ENCODE measurements around the gene PDE9A.
"Not testable (repeated sequence)": the region's sequence is repeated elsewhere in the genome, so short reads cannot be mapped to it uniquely, and the experiment has no call there.

PDE9A gene

DNA sequence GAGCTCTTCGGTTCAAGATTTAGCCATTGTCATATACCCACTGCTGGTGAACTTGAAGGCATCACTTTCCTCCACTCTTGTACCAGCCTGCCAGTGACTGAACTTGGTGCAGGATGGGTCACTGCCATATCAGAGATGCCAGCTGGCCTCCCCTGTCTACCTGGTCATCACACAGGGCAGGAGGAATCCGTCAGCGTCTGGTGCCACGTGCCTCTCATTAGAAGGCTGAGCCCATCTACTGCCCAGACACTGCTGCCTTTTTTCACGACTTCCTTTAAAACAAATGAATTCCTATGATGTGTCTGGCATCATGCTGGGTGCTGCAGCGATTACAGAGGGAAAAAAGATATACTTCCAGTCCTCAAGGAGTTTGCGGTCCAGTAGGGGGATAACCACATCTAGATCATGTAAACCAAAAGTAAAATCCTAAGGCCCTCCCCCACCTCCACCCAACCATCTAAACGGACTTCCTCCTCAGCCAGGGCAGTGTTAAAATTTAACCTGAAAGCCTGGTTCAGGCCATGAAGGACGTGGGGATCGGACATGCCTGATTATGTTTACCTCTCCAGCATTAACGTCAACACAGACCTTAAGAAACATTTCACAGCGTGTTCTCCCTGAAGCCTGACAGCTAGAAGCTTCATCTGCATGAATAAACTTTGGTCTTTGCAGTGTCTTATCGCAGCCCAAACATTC, 29.2 kb upstream of the PDE9A start:
- DNase-seq (ENCODE audit: low spot score) = no peak

DNA sequence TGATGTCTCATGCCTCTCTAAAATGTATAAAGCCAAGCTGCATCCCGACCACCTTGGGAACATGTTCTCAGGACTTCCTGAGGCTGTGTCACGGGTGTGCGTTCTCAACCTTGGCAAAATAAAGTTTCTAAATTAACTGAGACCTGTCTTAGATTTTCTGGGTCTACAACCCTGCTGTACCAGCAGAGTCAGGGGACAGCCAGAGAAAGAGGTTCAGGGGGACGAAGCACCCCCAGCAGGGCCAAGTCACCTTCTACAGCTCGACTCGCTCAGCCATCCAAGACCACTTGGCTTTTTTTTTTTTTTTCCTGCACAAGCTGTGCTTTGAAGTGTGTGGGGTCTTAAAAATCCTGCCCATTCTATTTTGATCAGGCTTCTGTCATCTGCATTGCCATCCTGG, 28.5 kb upstream of the PDE9A start:
- DNase-seq (ENCODE audit: low spot score) = no peak

DNA sequence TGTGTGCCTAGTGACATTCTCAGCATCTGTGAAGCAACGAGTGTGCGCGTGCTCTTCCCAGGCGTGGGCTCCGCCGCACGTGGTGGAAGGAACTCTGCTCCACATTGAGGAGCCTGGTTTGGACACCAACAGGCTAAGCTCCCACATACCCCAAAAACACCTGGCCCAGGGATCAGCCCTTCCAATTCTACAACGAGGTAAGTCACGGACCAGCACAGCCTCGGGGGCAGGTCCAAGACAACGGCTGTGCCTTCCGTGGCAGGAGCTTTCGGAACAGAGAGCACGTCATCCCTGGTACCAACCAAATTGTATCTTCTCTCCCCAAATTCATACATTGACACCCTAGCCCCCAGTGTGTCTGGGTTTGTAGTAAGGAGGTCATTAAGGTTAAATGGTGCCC, 27.2 kb upstream of the PDE9A start:
- no peak for DNase-seq (ENCODE audit: low spot score)

DNA sequence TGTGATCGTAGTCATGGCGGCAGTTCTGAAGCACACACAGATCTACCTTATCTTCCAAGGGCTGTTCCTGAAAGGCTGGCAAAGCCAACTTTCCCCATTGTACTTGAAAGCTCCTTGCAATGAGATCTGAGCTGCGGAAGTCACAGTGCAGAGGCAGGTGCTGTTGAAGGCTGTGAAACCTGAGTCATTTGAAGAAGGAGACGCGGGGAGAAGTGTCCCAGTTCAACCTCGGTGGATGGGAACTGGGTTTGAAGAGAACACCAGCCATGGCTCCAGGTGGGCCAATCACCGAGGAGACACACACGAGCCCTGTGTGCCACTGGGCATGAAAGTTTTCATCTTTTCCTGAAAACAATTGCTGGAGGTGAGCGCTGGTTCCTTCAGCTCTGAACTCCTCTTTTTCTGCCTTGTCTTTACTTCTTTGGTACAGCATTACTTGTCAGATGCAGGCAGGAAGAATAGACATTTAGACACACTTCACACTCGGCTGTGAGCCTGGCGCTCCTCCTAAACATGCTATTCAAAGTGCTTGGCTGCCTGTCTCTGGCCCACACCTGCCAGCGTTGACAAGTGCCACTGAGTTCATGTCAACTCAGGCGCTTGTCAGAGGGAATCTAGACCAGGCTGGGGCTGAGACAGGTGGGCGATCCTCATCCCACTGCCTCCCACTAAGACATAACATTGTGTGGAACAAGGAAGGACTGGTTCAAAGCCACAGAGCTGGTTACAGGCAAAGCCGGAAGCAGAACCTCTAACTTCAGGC, 25.7 kb upstream of the PDE9A start:
- no peak for DNase-seq (ENCODE audit: low spot score)

DNA sequence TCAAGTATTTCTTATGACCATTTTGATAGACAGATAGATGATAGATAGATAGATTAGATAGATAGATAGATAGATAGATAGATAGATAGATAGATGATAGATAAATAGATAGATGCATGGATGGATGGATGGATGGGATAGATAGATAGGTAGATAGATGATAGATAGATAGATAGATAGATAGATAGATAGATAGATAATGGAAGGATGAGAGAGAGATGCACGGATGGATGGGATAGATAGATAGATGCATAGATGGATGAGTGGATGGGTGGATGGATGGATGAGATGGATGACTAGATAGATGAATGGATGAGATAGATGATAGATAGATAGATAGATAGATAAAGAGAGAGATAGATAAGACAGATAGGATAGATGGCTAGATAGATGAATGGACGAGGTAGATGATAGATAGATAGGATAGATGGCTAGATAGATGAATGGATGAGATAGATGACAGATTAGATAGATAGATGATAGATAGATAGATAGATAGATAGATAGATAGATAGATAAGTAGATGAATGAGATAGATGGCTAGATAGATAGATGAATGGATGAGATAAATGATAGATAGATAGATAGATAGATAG, 24.9 kb upstream of the PDE9A start:
- not testable (repeated sequence) for DNase-seq (ENCODE audit: low spot score)

DNA sequence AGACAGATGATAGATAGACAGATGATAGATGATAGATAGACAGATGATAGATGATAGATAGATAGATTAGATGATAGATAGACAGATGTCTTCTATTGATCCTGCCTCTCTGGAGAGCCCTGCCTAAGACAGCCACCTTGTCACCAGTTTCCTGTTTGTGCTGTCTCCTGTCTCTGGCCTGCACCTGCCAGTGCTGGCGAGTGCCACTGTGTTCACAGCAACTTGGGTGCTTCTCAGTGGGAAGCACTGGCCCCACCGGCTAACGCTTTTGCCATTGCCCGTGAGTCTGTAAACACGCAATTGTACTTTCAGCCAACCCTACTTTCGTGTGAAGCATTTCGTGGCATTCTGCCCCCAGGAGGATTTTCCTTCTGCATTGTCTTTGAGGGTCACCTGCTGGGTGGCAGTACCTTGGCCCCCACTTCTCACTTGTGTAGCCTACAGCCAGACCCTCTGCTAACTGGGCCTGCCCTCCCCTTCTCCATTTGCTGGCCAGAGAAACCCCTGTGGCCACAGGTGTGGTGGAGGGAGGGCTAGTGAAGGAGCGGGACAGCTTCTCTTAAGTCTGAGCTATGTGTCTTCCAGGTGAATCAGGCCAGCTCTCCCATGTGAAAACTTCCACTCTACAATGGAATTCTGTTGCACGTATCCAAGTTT, 23.4 kb upstream of the PDE9A start:
- DNase-seq (ENCODE audit: low spot score) = no peak

DNA sequence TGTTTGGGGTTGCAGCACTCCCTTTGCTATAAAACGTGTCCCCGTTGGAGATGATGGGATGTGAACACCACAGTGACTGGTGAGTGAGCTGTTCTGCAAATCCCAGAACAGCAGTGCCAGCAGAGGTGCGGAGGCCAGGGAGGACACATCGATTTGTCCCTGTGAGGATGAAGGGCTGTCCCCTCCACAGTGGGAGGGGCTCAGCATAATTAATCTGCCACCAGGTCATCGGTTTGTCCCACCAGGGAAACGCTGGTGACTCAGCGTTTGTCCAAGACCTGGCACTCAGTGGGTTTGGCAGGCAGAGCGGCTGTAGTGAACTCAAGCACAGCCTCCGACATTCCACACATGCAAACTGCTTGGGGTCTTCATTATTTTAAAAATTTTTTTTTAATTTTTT, 22.8 kb upstream of the PDE9A start:
- no peak for DNase-seq (ENCODE audit: low spot score)

DNA sequence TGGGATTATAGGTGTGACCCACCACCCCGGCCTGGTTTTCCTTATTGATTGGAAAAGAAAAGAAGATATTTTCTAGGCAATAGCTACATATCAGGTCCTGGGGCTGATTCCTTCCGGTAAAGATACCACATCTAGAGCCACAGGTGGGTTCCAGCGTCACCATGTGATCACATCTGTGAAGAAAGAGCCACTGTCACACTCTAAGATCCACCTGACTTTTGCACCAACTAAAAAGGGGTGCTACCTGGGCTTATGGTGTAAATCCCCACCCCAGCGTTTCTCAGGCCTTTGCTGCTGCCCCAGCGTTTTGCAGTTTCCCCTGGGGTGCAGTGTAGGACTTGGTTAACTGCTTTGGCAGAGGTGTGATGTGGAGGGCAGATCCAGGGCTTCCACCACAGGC, 22.3 kb upstream of the PDE9A start:
- DNase-seq (ENCODE audit: low spot score) = no peak

DNA sequence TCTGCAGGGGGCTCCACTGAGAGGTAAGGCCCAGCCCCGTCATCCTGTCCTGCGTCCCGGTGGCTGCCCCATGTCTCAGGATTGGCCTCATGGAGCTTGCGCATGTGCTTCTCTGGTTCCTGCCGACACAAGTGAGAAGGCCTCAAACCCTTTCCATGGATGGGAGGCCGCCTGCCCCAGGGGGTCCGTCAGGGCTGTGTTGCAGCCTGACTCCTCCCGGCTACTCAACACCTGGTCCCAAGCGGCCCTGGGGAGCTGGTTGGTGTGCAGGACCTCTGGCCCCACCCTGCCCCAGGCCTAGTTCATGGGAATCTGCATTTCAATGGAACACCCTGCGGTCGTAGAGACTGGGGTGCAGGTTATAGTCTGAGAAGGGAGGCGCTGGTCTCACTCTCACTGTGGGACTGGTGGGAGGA, 21.1 kb upstream of the PDE9A start:
- DNase-seq (ENCODE audit: low spot score) = no peak

DNA sequence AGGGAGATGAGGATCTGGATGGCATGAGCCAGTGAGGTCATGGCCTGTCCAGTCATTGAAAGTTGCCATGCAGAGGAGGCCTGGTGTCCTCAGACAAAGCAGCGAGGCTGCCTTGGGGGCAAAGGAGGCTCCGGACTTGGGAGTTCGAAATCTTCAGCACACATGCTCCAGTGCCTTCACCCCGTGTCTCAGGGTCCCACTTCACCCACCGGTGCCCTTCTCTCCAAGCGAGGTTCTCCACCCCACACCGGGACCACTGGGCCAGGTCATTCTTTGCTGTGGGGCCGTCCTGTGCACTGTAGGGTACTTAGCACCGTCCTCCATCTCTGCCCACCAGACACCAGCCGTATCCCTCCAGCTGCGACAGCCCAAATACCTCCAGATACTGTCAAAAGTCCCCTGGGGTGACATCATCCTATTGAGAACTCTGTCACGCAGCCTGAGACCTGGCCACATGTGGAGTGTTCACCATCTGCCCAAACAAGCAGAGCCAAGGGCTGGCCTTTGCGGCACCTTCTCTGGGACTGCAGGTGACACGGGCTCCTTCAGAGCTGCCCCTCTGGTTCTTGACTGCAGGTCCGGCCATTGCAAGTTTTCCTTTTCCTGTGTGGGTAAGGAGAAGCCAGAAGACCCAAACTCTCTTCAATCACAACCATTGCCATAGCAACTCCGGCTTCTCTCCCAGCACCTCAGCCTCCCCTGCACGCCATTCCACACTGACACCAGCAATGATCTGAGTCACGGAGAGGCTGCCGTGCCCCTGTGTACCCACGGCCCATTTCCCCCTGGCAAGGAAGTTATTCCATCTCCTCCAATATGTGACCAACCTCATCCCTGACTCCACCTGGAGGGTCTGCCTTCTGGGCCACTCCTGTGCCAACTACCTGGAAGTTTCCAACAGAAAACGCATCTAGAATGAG, 20.4 kb upstream of the PDE9A start:
- no peak for DNase-seq (ENCODE audit: low spot score)

DNA sequence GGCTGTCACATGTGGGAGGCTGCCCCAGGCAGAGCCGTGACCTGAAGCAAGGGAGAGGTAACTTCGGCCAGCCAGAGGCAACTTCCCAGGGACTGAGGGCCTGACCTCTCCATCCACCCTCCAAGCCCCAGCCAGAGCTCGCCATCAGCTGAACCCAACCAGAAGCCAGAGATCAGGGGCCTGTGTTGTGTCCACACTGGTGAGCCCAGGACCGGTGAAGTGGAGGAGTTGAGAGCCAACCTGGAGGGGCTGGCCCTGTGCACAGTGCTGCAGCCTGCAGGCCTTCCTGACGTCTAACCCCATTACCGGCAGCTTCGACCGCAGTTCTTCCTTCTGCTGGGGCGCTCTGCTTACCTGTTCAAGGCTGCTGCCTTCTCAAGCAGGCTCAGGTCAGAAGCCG, 19.6 kb upstream of the PDE9A start:
- no peak for DNase-seq (ENCODE audit: low spot score)

DNA sequence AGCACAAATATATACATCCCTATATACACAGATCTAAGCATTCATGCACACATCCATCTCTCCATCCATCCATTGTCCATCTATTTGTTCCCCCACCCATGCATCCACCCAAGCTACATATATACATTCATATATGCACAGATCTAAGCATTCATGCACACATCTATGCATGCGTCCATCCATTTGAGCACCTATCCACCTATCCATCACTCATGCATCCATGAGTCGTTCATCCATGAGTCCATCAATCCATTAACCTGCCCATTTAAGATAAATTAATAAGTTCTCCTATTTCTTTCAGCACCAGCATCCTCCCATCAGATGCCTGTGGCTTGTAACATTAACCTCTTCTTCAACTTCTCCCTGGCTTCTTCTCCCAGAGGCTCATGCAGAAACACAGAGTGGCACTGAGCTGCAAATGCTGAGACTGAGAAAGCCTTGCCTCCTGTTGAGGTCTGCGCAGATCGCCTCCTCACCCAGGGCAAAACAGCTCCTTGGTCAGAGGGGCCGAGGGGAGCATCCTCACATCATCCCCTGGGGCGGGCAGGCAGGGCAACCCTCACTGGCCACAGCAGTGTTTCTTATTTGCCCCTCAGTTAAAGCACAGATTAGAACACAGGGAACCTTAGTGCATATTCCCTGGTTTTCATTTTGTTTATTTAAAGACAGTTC, 17.4 kb upstream of the PDE9A start:
- no peak for DNase-seq (ENCODE audit: low spot score)

DNA sequence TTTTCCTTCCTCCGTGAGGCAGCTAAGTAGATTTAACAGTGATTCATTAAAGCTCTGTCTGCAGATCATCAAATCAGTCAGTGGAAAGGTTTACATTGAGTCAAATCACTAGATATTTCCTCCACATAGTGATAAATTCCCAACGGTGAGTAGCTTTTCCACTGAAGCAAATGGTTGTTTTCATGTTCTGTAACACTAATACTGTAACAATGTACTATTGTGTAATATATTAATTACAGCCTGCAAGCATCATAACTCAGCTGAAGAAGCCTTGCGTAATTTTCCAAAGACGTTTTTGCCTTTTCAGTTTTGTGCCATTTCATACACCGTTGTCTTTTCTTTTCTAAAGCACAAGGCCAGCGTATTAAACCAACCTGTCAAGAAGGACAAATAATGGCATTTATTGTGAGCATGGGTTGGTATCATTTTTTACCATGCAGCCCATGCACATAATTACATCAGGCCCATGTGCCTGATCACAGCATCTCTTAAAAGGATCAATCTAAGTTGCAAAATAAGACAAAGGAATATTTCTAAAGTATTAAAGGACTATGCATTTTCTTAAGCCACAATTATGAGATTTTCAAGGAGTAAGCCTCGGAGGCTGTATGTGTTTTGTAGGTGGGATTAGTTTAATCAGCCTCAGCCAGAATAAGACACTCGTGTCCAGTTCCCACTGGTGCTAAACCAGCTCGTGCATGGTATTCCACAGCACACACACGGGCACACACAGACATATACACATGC, 16.7 kb upstream of the PDE9A start:
- no peak for DNase-seq (ENCODE audit: low spot score)

DNA sequence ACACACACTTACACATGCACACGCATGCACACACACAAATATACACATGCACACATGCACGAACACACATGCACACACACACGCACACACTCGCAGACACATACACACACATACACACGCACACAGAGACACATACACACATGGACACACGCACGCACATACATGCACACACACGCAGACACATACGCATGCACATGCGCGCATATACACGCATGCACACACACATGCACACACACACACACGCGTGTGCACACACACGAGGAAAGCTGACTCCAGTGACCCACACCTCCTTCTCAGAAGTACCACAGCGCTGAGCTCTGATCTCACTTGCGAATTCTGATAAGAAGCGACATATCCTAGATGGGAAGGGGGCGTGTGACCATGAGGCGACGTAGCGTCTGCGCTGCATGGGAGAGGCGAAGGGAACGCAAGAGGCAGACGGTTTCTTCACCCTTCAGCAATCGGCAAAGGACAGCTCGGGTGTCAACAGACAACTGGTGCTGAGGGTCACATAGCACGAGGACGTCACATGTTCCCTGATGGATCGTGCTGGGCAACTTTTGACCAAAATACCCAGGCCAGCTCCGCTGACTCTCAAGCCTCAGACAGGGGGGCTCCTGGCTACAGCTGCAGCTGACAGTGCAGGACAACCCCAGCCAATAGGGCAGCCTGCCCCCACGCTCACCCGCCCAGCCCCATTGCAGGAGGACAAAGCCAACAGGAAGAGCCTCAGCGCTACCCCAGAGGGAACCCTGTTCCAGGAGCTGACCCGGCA, 16.0 kb upstream of the PDE9A start:
- no peak for DNase-seq (ENCODE audit: low spot score)

DNA sequence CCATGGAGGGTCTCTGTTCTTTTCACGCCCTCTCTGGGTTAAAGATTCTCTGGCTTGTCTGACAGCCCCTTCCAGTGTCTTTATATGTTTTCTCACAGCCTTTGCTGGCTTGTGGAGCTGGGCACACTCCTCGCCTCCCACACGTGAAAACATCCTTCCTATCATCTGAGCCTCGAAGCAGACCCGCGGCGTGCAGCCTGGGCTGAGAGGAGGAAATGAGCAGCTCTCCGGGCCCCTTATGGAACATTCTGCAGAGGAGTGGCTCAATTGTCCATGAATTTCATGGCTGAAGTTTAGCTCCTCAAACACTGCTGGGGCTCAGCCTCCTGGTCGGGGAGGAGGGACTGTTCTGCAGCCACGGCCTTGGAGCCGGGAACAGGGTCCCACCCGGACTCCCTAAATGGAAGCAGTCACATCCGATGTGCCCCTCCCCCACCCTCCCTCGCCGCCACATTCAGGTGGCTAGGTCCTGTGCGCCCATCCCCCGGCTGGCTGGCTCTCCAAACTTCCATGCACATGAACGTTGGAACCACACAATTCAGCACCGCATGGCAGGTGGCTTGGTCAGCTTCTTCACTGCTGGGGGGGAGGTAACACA, 15.1 kb upstream of the PDE9A start:
- no peak for DNase-seq (ENCODE audit: low spot score)

DNA sequence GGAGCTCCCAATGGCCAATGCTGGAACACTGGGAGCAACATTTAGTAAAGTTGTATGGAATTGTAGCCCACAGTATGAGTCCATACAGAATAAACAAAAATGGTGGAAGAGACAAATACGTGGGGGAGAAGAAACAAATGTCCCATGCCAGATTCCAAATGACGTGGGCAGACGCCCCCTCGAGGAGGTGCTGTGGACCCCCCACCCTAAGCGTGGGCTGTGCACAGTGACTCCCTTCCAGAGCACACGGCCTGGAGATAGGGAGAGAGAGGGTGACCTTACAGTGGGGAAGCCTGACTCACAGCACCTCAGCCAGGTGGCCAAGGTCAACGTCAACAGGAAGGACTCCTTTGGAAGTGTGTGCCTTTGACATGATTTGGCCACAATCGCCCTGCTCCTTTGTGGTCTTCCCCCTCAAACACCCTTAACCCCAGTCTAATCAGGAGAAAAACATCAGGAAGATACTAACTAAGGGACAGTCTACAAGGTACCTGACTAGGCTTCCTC, 13.7 kb upstream of the PDE9A start:
- DNase-seq (ENCODE audit: low spot score) = no peak

DNA sequence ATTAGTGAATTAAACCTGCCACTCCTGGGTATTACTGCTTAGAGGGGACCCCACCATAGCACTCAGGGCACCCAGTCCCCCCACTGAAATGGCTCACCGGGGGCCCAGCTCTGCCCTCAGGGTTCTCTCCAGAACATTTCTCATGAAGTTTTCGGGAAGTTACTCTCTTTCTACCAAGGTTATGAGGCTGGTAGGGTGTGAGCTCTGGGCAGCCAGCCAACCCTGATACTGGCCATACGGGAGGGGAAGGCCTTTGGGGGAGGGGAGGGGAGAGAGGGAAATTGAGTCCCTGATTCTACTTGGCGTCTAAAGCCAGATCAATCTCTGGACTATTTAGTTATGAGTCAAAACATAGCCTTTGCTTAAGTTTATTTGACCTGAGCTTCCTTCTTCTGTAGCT, 12.9 kb upstream of the PDE9A start:
- DNase-seq (ENCODE audit: low spot score) = no peak

DNA sequence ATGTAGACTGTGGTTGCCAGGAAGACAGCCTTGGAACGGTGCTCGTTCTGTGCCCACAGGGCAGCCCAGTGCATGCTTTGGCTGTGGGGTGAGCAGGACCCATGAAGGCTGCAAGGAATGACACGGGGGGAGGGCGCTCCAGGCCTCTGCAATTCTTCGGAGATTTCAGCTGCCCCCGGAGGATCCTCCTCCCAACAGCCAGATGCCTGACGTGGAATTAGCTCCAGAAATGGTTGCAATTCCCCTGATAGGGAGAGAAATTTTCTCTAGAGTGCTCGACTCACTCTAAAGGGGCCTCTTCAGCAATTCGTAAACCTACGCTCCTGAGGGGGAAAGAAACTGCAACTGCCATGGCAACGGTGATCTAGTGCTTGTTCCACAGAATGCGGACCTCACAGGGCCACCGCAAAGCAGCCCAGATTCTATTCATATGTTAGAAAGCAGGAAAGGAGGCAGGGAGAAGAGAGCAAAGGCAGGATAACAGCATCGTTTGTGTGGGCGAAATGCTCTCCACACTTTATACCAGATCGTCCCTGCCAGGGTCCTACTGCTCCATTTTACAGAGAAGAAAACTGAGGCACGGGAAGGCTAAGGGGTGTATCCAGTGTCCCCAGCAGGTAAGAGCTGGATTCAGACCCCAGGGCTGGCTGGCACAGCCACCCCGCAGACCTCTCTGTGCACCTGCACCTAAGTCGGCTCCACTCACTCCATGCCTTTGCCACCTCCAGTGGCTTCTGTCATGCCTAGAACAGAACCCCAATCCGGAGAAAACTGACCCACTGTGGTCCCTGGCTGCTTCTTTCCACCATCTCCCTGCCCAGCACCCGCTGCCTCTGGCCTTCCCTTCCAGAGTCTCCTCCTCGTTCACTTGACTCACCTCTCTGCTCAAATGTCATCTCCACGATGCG, 11.9 kb upstream of the PDE9A start:
- no peak for DNase-seq (ENCODE audit: low spot score)

All from SW480 (cell line).